Superior temporal gyrus (tissue), 1 donor: ENCODE data around the gene PRKCA.

Experiments
- DNase-seq: peaks from one replicate; pipeline ENCODE4 v3.0.0-alpha.2; 2016; ENCODE audit errors: extremely low spot score

PRKCA gene

DNA sequence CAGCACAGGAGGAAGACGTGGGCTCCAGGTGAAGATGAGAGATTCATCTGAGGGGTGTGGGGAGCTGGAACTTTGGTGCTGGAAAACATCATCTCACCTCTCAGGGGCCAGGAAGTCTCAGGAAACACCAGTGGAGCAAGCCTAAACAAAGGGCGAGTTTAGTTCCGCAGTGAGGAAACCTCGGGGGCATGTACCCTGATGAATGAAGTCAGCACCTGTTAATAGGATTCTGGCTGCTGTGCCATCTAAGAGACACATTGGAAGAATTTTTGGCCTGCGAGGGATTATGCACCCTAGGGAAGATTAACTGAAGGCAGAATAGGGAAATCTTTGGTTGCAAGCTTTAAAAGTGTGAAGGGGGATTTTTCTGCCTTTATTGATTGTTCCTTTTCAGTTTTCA lies 437.8 kb downstream of the PRKCA start:
- DNase-seq: no peak

DNA sequence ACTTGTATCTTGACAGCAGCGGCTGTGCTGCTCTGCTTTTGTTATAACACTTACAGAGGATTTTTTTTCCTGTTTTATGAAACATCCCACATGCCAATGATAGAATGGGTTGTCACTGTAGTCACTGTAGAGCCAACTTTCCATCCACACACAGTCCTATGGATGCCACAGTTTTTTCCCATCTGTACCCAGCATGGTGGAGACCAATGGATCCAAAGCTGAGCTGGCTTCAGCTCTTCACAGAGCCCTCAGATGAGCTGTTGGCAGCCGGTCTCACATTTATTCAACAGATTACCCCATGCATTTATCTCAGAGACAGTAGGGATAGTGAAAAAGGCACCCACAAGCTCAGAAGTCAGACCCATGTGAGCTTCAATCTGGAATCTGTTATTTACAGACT lies 441.1 kb downstream of the PRKCA start:
- peak; percentile 26 for DNase-seq

DNA sequence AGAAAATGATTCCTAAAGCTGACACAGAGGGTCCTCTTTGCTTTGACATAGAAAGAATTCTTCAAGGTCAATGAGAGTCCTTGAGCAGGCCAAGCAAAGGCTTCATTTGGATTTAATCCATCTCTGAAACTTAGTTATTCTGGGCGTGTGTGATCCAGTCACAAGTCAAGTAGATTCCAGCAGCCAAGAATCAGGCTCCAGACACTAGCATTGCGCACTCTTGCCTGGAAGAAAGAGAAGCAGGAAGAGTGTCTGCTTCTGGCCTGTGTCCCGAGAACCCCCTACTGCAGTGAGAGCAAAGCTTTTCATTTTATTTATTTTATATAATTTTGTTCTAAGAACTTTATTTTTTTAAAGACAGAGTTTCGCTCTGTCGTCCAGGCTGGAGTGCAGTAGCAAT lies 444.3 kb downstream of the PRKCA start:
- no peak for DNase-seq

DNA sequence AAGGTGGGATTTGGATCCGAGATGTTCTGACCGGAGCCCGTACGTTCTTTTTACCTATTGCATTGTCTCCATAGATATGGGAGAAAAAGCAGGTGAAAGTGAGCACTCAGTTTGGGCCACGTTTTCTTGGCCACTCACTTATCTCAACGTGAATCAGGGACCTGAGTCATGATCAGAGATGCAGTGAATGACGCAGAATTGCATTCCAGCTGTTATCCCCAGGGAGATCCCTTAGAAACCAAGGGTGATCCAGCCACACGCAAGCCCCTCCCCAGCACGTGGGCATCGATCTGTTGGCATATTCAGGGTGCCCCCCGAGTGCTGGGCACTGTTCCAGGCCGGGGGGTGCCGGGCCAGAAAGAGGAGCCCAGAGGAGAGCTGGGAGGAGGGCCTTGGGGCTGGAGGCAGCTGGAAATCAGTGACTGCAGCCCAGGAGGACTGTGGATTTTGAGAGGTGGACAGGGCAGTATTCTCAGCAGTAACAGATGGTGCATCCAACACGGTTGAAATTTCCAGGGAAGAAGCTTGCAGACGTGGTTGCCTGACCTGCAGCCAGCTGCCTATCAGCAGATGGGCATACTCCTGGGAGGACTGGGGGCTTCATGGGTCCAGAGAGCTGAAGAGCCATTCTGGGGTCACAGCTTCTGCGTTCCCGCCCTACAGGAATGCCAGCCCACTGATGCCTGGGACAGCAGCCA lies 445.3 kb downstream of the PRKCA start:
- DNase-seq: no peak

DNA sequence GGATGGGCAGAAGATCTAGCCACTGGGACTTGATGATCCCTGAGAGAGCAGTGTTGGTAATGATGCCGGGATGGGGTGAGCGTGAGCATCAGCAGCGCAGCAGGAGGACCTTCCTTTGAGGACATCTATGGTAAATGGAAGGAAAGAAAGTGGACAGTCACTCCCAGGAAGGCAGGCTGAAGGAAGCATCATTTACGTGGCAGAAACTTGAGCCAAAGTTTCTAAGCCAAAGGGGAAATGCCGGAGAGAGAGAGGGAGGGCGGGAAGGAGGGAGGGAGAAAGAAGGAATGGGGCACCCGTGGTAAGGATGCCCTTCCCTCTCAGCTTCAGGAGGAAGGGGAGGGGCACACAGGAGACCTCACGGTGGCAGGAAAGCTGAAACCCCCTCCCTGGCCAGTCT lies 446.2 kb downstream of the PRKCA start:
- DNase-seq: no peak

DNA sequence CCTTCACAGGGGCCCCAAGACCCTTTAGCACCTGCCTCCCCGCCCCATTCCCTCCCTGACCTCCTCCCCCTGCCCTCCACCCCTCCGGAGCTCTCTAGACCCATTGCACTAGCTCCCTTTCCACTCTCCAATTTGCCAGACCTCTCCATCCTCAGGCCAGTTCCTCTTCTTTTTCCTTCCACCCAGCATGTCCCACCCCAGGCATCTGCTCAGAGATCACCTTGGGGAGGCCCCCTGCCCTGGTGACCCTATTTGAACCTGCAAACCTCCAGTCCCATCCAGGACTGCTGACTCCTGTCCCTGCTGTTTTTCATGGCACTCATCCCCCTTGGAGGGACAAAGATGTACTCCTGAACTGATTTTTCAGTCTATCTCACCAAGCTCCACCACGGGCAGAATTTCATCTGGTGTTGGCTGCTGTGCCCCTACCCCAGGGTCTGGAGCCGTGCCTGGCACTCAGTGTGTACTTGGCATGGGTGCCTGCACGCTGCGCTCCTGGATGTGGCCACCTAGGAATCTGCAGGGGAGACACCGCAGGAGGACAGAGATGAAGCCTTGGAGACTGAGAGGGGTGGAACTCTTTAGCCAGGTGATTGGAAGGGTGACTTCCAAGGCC lies 446.9 kb downstream of the PRKCA start:
- DNase-seq: no peak

DNA sequence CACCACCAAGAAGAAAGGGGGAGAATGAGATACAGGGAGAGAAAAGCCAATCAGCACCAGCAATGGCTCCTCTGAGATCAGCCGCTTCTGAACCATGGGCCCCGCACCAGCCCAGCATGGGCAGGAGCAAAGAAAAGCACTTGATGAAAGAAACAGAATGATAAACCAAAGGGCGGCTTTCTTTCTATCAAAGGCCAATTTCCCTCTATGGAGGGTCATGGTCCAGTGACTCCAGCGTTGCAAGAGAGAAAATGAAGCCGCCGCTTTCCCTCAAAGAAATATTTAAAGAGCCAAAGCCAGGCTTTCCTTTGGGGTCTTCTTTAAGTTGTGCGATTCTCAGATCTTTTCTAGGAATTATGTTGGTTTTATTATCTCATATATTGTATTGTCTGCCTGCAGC lies 447.7 kb downstream of the PRKCA start:
- no peak for DNase-seq

DNA sequence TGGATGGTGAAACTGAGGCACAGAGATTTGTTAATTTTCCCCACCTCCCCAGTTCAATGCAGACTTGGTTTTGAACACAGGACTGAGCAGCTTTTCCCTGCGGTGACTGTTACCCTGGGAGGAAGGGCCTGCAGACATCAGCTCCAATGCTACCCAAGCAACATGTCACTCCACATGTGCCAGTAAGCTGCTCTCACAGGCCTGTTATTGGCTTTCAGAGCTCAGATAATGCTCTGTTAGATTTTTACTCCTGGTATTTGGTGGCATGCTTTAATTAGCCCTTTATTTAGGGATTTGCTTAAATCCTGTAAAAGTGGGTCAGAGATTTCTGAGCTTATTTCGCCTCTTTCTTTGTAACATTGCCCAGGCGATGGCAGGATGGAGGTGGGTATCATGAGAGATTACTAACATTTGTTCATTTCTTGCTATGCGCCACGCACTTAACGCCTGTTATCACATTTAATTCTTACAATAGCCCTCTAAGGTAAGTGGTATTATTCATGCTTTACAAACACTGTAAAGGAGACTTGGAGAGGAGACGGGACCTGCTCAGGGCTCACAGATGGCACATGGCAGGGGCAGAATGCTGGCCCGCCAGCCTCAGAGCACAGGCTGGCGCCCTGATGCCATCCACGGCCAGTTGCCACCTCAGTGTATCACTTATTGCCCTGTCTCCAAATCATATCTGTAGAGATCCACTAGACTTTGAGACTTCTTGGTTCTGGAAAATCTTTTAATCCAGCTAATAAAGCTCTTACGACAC lies 448.5 kb downstream of the PRKCA start:
- no peak for DNase-seq

DNA sequence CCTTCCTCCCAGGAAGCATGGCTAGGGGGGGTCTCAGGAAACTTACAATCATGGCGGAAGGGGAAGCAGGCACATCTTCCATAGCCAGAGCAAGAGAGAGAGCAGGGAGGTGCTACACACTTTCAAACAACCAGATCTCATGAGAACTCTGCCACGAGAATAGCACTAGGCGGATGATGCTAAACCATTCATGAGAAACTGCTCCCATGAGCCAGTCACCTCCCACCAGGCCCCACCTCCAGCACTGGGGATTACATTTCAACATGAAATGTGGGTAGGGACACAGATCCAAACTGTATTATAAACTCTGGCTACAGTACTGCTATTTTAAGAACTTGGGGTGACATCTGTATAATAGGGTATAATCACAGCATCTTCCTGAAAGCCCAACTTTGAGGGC lies 449.4 kb downstream of the PRKCA start:
- no peak for DNase-seq

DNA sequence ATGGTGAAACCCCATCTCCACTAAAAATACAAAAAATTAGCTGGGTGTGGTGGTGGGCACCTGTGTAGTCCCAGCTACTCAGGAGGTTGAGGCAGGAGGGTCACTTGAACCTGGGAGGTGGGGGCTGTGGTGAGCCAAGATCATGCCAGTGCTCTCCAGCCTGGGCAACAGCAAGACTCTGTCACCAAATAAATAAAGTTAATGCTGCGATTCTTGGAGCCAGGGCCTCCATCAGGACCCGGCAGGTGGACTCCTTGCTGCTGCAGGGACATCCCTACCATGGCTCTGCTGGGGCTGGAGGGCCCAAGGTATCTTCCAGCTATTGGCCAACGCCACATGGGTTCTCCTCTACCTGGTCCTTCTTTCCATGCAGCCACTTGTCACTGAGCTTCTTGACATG lies 450.0 kb downstream of the PRKCA start:
- no peak for DNase-seq

DNA sequence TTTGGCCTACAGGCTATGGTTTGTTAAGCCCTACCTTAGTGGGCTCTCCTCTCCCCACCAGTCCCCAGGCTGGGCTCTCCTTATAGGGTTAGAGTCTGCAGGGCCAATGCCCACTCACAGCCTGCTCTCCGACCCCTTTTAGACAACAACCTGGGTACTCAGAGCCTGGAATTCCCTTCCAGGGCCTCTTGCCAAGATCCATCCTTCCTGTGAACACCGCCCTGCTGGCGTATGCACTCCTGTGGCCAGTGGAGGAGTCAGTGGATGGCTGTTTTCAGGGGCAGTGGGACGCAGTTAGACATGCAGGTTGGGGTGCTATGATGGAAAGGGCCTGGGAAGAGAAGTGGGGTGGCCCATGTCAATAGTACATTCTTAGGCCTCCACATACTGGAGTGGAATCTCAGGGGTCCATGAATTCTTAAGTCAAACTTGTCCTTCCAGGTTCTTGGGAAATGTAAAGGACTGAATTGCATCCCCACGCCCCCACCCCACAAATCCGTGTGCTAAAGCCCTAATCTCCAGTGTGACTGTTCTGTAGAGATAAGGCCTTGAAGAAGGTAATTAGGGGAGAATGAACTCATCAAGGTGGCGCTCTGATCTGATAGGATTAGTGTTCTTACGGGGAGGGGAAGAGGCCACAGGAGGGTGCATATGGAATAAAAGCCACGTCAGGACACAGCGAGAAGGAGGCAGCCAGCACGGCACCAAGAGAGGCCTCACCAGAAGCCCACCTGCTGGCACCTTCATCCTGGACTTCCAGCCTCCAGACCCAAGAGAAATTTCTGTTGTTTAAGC lies 450.9 kb downstream of the PRKCA start:
- DNase-seq: no peak

DNA sequence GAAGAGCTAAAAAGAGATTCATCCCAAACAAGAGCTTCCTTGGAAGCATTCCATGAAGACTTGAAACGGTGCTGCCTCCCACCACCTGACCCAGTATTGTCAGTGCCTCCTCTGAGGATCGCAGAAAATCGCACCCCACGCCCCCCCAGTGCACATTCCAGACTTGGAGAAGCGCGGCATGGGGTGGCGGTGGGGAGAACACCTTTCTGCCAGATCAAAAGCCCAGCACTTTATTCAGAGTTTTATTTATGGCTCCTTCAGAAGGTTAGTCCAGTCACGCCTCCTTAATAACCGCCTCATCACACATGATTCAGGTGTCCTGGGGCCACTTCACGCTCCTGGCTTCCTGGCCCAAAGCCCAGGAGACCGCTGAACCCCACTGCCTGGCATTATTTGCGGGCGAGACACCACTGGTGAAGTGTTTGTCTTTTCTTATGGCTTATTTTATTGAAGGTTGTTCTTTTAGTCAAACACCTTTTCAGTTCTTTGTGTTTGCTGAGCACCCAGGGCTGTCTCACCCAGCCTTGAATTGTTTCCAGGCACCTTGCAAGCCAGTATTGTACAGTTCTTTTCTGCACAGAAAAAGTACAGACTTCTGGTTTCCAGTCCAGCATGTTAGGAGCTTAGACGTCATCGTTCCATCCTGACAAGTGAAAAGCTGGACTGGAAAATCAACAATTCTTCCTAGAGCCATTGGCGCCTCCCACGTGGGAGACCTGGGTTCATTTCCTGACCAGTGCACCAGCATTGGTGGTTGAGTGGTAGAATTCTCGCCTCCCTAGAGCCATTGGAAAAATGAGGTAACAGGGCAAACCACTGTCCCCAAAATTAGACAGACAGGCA lies 452.9 kb downstream of the PRKCA start:
- DNase-seq: no peak

DNA sequence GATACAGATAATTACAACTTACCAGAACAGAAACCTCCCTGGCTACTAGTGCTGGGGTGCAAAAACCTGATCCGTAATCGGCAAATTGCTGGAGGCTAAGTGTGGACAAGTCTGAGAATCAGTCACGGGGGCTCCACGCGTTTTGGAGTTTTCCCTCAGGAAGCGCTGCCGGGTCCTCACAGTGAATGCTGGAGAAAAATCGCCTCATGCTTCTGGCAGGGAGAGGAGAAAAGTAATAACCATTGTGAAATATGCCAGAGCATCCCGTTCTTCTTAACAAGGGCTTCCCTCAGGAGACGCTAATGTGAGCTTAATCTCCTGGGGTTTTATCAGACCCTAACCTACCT lies 453.5 kb downstream of the PRKCA start:
- DNase-seq: no peak

DNA sequence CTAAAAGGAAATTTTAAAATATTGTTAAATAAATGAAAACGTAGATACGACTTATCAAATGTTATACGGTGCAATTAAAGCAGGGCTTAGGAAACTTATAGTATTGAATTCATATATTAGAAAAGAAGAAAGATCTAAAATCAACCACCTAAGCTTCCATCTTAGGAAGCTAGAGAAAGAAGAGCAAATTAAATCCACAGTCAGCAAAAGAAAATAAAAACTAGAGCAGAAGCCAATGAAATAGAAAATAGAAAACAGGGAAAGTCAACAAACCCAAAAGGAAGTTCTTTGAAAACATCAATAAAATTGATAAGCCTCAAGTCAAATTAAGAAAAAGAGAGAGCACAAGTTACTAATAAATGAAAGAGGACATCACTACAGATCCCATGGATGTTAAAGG lies 457.9 kb downstream of the PRKCA start:
- no peak for DNase-seq

DNA sequence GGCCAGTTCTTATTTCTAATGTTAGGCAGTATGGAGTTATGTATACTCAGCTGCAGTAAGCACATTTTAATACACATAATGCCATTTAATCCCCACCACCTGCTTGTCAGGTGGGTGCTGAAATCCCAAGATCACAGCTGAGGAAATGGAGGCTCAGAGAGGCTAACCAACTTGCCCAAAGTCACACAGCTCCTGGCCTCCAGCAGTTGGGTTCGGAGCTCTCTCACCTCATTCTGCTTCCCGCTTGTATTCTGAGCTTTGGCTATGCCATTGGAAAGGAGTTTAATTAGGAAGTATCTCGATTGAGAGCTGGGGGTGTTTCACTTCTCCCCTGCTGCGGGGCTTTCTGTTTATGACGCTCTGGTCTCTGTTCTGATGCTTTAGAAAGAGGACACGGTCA lies 459.9 kb downstream of the PRKCA start:
- DNase-seq: no peak

DNA sequence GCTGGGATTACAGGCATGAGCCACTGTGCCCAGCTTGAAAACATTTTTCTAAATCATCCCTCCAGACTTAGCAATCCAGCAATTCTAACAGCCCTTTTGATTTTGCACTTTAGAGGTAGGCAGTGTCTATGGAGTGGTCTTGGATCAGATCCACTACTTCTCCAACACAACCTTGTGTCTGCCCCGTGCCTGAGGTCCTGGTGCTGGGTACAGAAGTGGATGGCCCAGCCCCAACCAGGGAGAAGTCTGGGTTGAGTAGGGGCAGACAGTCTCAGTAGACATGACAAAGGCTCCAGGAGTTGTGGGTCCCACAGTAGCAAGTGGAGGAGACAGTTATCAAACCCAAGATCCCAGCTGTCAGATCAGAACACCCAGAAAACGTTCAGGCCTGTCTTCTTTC lies 460.6 kb downstream of the PRKCA start:
- no peak for DNase-seq

DNA sequence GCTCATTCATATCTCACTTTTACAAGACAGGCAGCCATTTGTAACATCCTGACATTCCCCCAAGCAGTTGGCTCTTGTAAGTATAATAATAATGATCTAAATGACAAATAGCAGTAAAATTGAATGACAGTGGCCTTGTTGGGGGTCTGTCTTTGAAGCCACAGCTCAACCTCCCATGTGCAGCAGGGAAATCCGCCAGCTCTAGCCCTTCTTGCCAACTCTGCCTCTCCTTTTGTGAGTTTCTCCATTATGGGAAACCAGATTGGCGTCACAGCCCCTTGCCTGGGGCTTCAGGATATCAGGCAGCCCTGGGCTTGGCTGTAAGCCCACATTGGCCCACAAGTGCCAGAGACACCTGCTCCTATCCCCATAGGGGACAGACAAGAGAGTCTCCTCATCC lies 462.1 kb downstream of the PRKCA start:
- DNase-seq: no peak

DNA sequence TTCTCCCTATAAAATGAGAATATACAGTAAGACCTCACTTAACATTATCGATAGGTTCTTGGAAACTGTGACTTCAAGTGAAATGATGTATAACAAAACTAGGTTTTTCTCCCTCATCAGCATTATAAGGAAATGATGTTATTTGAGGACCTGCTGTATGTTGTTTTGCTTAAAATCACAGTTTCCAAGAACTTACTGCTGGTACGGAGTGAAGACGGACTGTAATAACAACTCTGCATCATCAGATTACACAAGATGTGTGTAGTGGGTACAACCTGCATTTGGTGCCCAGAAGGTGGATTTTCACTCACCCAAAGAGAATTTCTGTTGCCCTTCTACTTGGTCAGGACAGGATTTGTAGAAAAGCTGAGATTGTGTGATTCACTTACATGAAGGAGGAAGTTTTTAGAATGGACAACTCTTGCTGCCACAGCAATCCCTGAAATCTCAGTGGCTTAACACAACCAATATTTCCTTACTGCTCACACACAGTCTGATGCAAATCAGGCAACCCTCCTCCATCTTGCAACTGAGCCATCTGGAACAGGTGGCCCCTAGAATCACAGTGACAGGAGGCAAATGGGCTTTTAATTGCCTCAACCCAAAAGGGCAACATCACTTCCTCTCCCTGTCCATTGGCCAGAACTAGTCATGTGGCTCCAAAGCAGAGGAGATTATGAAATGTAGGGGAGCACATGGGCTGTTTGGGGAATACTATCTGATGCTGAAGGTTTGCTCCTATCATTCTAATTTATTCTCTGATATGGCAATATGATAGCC lies 464.9 kb downstream of the PRKCA start:
- no peak for DNase-seq

DNA sequence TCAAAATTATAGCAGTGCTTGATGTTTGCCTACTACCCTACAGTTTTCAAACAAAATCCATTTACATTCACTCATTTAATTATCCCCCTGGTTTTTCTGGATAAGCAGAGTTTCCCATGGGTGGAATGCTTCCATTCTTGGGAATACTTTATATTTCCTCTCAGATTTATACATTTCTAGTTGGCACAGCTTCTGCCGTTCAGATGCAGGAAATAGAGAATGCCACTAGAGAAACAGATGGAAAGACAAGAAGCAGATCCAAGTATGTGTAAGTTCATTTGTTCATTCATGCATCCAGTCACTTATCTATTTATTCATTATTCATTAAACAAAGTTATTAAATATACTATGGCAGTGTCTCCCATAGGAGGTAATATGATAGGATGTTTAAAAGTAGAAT lies 467.5 kb downstream of the PRKCA start:
- no peak for DNase-seq

DNA sequence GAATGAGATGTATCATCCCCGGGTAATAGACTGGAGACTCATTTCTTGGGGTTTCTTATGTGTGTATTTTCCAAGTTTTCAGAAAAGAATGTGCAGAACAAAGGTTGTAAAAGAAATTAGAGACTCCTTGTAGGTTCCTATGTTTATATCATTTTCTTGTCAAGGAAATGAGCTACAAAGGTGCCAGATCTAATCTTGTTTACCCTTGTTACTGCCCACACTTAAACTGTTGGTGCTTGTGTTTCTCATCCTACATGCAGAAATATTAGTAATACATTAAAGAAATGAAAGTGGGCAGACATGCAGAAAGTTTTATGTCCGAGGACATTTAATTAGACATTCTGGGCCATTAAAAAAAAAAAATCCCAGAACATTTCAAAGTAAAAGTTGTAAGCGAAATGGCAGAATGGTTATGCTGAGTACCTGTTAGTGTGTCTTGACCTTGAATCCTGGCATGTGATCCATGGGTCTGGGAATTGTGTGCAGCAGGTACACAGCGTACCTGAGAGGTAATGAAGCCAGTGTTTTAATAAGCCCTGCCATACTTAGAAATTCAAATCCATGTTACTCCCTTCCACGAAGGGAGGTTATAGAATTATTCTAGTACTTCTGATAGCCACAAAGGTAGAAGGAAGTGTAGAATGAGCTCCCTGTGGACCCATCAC lies 469.9 kb downstream of the PRKCA start:
- no peak for DNase-seq
